Measurements from ENCODE around the gene ARHGEF28.

ARHGEF28 gene

GRCh38 chr5:73796164-73797131, 170.5 kb downstream of the ARHGEF28 start:
- in situ Hi-C loops (cut with HindIII; ENCODE audit: low pct_unique_long_range_greater_than_20kb, low sequenced_read_pairs), result no loop called here
- peak in 1 of 2 experiments; percentile 11 for DNase-seq (ENCODE audit: low read depth in 1 of 2, low spot score in 1 of 2)
- TF ChIP-seq JUND (IDR thresholded peaks at IDR 0.05; ENCODE audit: low read depth), result no peak

- DNase-seq (ENCODE audit: low read depth in 1 of 2, low spot score in 1 of 2), result no peak
- in situ Hi-C loops (cut with HindIII; ENCODE audit: low pct_unique_long_range_greater_than_20kb, low sequenced_read_pairs), result no loop called here
- no peak for TF ChIP-seq JUND (IDR thresholded peaks at IDR 0.05; ENCODE audit: low read depth)
Measured at GRCh38 chr5:73797132-73797510, 171.1 kb downstream of the ARHGEF28 start.

- DNase-seq (ENCODE audit: low read depth in 1 of 2, low spot score in 1 of 2), result no peak
- in situ Hi-C loops (cut with HindIII; ENCODE audit: low pct_unique_long_range_greater_than_20kb, low sequenced_read_pairs), result no loop called here
Measured at GRCh38 chr5:73799401-73799972, 173.5 kb downstream of the ARHGEF28 start.

GRCh38 chr5:73801686-73802085, 175.7 kb downstream of the ARHGEF28 start:
- DNase-seq (ENCODE audit: low read depth in 1 of 2, low spot score in 1 of 2), result no peak
- in situ Hi-C loops (cut with HindIII; ENCODE audit: low pct_unique_long_range_greater_than_20kb, low sequenced_read_pairs), result no loop called here
- TF ChIP-seq JUND (IDR thresholded peaks at IDR 0.05; ENCODE audit: low read depth), result no peak

More at GRCh38 chr5:73799401-73799972, 173.5 kb downstream of the ARHGEF28 start:
- no peak for TF ChIP-seq JUND (IDR thresholded peaks at IDR 0.05; ENCODE audit: low read depth)

- TF ChIP-seq JUND (IDR thresholded peaks at IDR 0.05; ENCODE audit: low read depth), result no peak
- in situ Hi-C loops (cut with HindIII; ENCODE audit: low pct_unique_long_range_greater_than_20kb, low sequenced_read_pairs), result no loop called here
- DNase-seq (ENCODE audit: low read depth in 1 of 2, low spot score in 1 of 2), result no peak
Measured at GRCh38 chr5:73805449-73805848, 179.5 kb downstream of the ARHGEF28 start.

- in situ Hi-C loops (cut with HindIII; ENCODE audit: low pct_unique_long_range_greater_than_20kb, low sequenced_read_pairs), result no loop called here
Measured at GRCh38 chr5:73808911-73809310, 182.9 kb downstream of the ARHGEF28 start.

GRCh38 chr5:73810429-73810828, 184.4 kb downstream of the ARHGEF28 start:
- in situ Hi-C loops (cut with HindIII; ENCODE audit: low pct_unique_long_range_greater_than_20kb, low sequenced_read_pairs), result no loop called here
- no peak for TF ChIP-seq JUND (IDR thresholded peaks at IDR 0.05; ENCODE audit: low read depth)
- no peak for DNase-seq (ENCODE audit: low read depth in 1 of 2, low spot score in 1 of 2)

More at GRCh38 chr5:73808911-73809310, 182.9 kb downstream of the ARHGEF28 start:
- no peak for DNase-seq (ENCODE audit: low read depth in 1 of 2, low spot score in 1 of 2)
- no peak for TF ChIP-seq JUND (IDR thresholded peaks at IDR 0.05; ENCODE audit: low read depth)

GRCh38 chr5:73812457-73812856, 186.5 kb downstream of the ARHGEF28 start:
- in situ Hi-C loops (cut with HindIII; ENCODE audit: low pct_unique_long_range_greater_than_20kb, low sequenced_read_pairs), result no loop called here
- TF ChIP-seq JUND (IDR thresholded peaks at IDR 0.05; ENCODE audit: low read depth), result no peak
- DNase-seq (ENCODE audit: low read depth in 1 of 2, low spot score in 1 of 2), result no peak

- DNase-seq (ENCODE audit: low read depth in 1 of 2, low spot score in 1 of 2), result no peak
- no peak for TF ChIP-seq JUND (IDR thresholded peaks at IDR 0.05; ENCODE audit: low read depth)
Measured at GRCh38 chr5:73812962-73813588, 187.1 kb downstream of the ARHGEF28 start.

GRCh38 chr5:73814233-73814846, 188.3 kb downstream of the ARHGEF28 start:
- in situ Hi-C loops (cut with HindIII; ENCODE audit: low pct_unique_long_range_greater_than_20kb, low sequenced_read_pairs), result no loop called here
- no peak for TF ChIP-seq JUND (IDR thresholded peaks at IDR 0.05; ENCODE audit: low read depth)
- DNase-seq (ENCODE audit: low read depth in 1 of 2, low spot score in 1 of 2), result no peak

More at GRCh38 chr5:73812962-73813588, 187.1 kb downstream of the ARHGEF28 start:
- in situ Hi-C loops (cut with HindIII; ENCODE audit: low pct_unique_long_range_greater_than_20kb, low sequenced_read_pairs), result no loop called here

GRCh38 chr5:73815631-73816030, 189.6 kb downstream of the ARHGEF28 start:
- no peak for TF ChIP-seq JUND (IDR thresholded peaks at IDR 0.05; ENCODE audit: low read depth)
- in situ Hi-C loops (cut with HindIII; ENCODE audit: low pct_unique_long_range_greater_than_20kb, low sequenced_read_pairs), result no loop called here
- no peak for DNase-seq (ENCODE audit: low read depth in 1 of 2, low spot score in 1 of 2)

- DNase-seq (ENCODE audit: low read depth in 1 of 2, low spot score in 1 of 2), result no peak
- TF ChIP-seq JUND (IDR thresholded peaks at IDR 0.05; ENCODE audit: low read depth), result no peak
- in situ Hi-C loops (cut with HindIII; ENCODE audit: low pct_unique_long_range_greater_than_20kb, low sequenced_read_pairs), result no loop called here
Measured at GRCh38 chr5:73816656-73817420, 190.8 kb downstream of the ARHGEF28 start.
